Gastroesophageal sphincter (tissue), 3 donors: ENCODE results near the gene HAGHL.

Source experiments
- POLR2A ChIP-seq, 2 donors: fragments of 450-650 bp; IDR thresholded peaks; one replicate each; pipeline ENCODE4 v1.6.1; 2017; ENCODE audit warnings: antibody characterized with exemption in 2 of 2, mild to moderate bottlenecking in 2 of 2, moderate library complexity in 1 of 2
- POLR2AphosphoS5 ChIP-seq: sonication (generic); formaldehyde crosslinking; IDR thresholded peaks from one replicate; pipeline ENCODE4 v1.6.1; 2017; ENCODE audit warnings: antibody characterized with exemption
- TF ChIP-seq, protein P1 (sequence below), 4 experiments: fragments of 200-600 bp in 2 of 4; fragments of 450-650 bp in 2 of 4; sonication (generic) in 1 of 4; IDR thresholded peaks; one replicate each; pipeline ENCODE4 v1.5.1; 2017 to 2019; ENCODE audit warnings: antibody characterized with exemption in 4 of 4, mild to moderate bottlenecking in 2 of 4, moderate library complexity in 2 of 4

DNA sequence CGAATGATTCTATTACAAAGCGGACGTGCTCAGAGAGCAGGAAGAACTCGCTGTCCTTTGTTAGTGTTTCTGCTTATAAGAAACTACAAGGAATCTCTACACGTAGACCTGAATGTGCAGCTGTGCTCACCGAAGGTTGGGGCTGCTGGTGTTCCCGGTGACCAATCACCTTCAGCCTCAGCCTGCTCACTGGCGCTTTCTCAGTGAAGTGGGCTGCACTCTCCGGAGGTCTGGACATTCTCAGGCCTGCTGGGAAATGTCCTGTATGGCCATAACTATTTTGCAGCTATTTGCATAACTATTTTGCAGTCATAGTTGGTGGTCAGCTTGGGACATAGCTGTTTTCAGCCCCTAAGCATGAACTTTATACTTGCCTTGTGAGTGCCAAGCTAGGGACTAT is 23.6 kb downstream of the HAGHL start:
- TF ChIP-seq, protein P1, sequence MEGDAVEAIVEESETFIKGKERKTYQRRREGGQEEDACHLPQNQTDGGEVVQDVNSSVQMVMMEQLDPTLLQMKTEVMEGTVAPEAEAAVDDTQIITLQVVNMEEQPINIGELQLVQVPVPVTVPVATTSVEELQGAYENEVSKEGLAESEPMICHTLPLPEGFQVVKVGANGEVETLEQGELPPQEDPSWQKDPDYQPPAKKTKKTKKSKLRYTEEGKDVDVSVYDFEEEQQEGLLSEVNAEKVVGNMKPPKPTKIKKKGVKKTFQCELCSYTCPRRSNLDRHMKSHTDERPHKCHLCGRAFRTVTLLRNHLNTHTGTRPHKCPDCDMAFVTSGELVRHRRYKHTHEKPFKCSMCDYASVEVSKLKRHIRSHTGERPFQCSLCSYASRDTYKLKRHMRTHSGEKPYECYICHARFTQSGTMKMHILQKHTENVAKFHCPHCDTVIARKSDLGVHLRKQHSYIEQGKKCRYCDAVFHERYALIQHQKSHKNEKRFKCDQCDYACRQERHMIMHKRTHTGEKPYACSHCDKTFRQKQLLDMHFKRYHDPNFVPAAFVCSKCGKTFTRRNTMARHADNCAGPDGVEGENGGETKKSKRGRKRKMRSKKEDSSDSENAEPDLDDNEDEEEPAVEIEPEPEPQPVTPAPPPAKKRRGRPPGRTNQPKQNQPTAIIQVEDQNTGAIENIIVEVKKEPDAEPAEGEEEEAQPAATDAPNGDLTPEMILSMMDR (IDR thresholded peaks at IDR 0.05), result no peak
- TF ChIP-seq POLR2A (IDR thresholded peaks at IDR 0.05), result no peak
- TF ChIP-seq POLR2AphosphoS5, result no peak
